ENCODE data around the gene NRN1L. TPM values are rescaled to one million over a fixed set of nuclear protein-coding genes. Genes with fewer than 3 reads are reported as not detected.

The NRN1L gene
- total RNA-seq, 1 experiment from 2014 or later, result 0.58 TPM

- BruUV-seq (replicated peaks), result no TSS peak
- peaks cover 13% of the 10 kb centered on the region for H3K4me1 ChIP-seq (ENCODE audit: insufficient read depth, low read length, poor library complexity, severe bottlenecking)
- POLR2A ChIA-PET (ENCODE audit: low non-redundant PET), result no interaction called here
- no peak for DNase-seq (ENCODE audit: low spot score)
- H3K27ac ChIP-seq (ENCODE audit: low read depth, low read length, poor library complexity, severe bottlenecking), result no peak overlapping the region
- no peaks in the 10 kb centered on the region for H3K27me3 ChIP-seq (replicated peaks; ENCODE audit: insufficient read depth, low read depth, low read length, poor library complexity)
- H3K36me3 ChIP-seq (ENCODE audit: insufficient read depth, low read length, poor library complexity, severe bottlenecking), result peaks cover 31% of the 10 kb centered on the region
- CTCF ChIA-PET, result no interaction called here
- H3K9me3 ChIP-seq (ENCODE audit: low read depth, low read length, poor library complexity, severe bottlenecking), result no peaks in the 10 kb centered on the region
- intact Hi-C loops (cut with micrococcal nuclease; ENCODE audit: unreplicated experiment), result no loop called here
- TF ChIP-seq CTCF (conservative IDR thresholded peaks at IDR 0.05; ENCODE audit: low read depth, low read length) (no peak), EZH2 (IDR thresholded peaks at IDR 0.05; ENCODE audit: borderline replicate concordance, low read depth, low read length, poor library complexity, severe bottlenecking) (no peak)
- H3K4me3 ChIP-seq (ENCODE audit: low read depth, low read length, poor library complexity, severe bottlenecking), result no peak overlapping the region
Measured at GRCh38 chr16:67871256-67871655, 13.4 kb upstream of the NRN1L start.

- DNase-seq (ENCODE audit: low spot score), result no peak
- Histone ChIP-seq H3K9me3 (ENCODE audit: low read depth, low read length, poor library complexity, severe bottlenecking) (no peaks in the 10 kb centered on the region), H3K27ac (ENCODE audit: low read depth, low read length, poor library complexity, severe bottlenecking) (peak overlapping the region; percentile 81), H3K4me1 (ENCODE audit: insufficient read depth, low read length, poor library complexity, severe bottlenecking) (peaks cover 13% of the 10 kb centered on the region), H3K36me3 (ENCODE audit: insufficient read depth, low read length, poor library complexity, severe bottlenecking) (peaks cover 35% of the 10 kb centered on the region), H3K4me3 (ENCODE audit: low read depth, low read length, poor library complexity, severe bottlenecking) (peak overlapping the region; percentile 83), H3K27me3 (replicated peaks; ENCODE audit: insufficient read depth, low read depth, low read length, poor library complexity) (no peaks in the 10 kb centered on the region)
- POLR2A ChIA-PET (ENCODE audit: low non-redundant PET), result interaction anchor here (0.6 kb wide), 1 partner anchor 10 kb away, joined by 3 read pairs; no protein-coding TSS in a partner anchor
- CTCF ChIA-PET, result no interaction called here
- no peak for TF ChIP-seq CTCF (conservative IDR thresholded peaks at IDR 0.05; ENCODE audit: low read depth, low read length)
- no peak for TF ChIP-seq EZH2 (IDR thresholded peaks at IDR 0.05; ENCODE audit: borderline replicate concordance, low read depth, low read length, poor library complexity, severe bottlenecking)
- intact Hi-C loops (cut with micrococcal nuclease; ENCODE audit: unreplicated experiment), result no loop called here
- no TSS peak for BruUV-seq (replicated peaks)
Measured at GRCh38 chr16:67872131-67872630, 12.5 kb upstream of the NRN1L start.

GRCh38 chr16:67872631-67873434 is 11.9 kb upstream of the NRN1L start, which contains the start of gene EDC4:
TSS of gene EDC4 (plus strand) at chr16:67873052. CDS start at chr16:67873262, 210 bp downstream.
- Histone ChIP-seq H3K36me3 (ENCODE audit: insufficient read depth, low read length, poor library complexity, severe bottlenecking) (peaks cover 35% of the 10 kb centered on the region), H3K4me3 (ENCODE audit: low read depth, low read length, poor library complexity, severe bottlenecking) (peak within 1 kb of the TSS; percentile 83), H3K27me3 (replicated peaks; ENCODE audit: insufficient read depth, low read depth, low read length, poor library complexity) (no peaks in the 10 kb centered on the region), H3K4me1 (ENCODE audit: insufficient read depth, low read length, poor library complexity, severe bottlenecking) (peaks cover 13% of the 10 kb centered on the region), H3K27ac (ENCODE audit: low read depth, low read length, poor library complexity, severe bottlenecking) (peak within 1 kb of the TSS; percentile 81), H3K9me3 (ENCODE audit: low read depth, low read length, poor library complexity, severe bottlenecking) (no peaks in the 10 kb centered on the region)
- intact Hi-C loops (cut with micrococcal nuclease; ENCODE audit: unreplicated experiment), result no loop called here
- ChIA-PET CTCF (interaction anchor here (0.5 to 2.1 kb wide), 2 partner anchors 11 to 1111 kb away, joined by 3 to 7 read pairs; partner anchors contain the start of gene NRN1L), POLR2A (ENCODE audit: low non-redundant PET) (no interaction called here)
- no TSS peak for BruUV-seq (replicated peaks)
- TF ChIP-seq CTCF (conservative IDR thresholded peaks at IDR 0.05; ENCODE audit: low read depth, low read length), result no peak
- no peak for TF ChIP-seq EZH2 (IDR thresholded peaks at IDR 0.05; ENCODE audit: borderline replicate concordance, low read depth, low read length, poor library complexity, severe bottlenecking)
- peak; percentile 88 for DNase-seq (ENCODE audit: low spot score)
